GM19240 (cell line): Measurements from ENCODE around the gene MIOX.

ENCODE experiments used
- DNase-seq: peaks from one replicate; pipeline ENCODE4 v3.0.0; 2011; ENCODE audit warnings: low spot score; ENCODE audit not compliant: insufficient read length

MIOX gene

GRCh38 chr22:50486561-50487289 lies at the start of gene MIOX:
TSS of gene MIOX (plus strand) at chr22:50486859. CDS start at chr22:50486898, 39 bp downstream.
- DNase-seq, result no peak

DNA sequence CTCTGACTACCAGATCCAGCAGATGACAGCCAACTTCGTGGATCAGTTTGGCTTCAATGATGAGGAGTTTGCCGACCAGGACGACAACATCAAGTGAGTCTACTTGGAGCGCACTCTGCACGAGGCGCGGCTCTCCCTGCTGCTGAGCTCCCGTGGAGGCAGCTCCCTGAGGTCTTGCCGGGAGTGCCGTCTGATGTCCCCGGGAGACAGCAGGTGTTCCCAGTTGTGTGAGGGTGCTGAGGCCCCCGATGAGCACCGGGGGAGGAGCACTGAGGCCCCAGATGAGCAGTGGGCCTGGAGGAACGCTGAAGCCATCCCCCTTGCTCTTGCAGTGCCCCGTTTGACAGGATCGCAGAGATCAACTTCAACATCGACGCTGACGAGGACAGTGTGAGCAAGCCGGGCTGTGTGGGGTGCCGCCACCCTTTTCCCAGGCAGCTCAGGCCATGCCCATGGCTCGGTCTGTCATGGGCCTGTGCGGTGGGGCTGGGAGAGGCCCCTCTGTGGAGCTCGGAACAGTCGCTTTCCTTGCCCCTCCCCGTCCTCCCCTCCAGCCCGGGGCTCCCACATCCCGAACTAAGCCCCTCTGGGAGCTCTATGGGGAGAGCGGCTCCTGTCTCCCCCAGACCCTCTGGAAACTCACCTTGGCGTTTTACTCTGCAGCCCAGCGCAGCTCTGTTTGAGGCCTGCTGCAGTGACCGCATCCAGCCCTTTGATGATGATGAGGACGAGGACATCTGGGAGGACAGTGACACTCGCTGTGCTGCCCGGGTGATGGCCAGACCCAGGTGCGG lies 49.0 kb upstream of the MIOX start:
- DNase-seq, result no peak

GRCh38 chr22:50438305-50439275 lies 48.1 kb upstream of the MIOX start:
- DNase-seq, result no peak

GRCh38 chr22:50439314-50439870 lies 47.3 kb upstream of the MIOX start:
- no peak for DNase-seq

GRCh38 chr22:50439871-50440331 lies 46.8 kb upstream of the MIOX start:
- DNase-seq, result no peak

GRCh38 chr22:50440544-50441249 lies 46.0 kb upstream of the MIOX start:
- no peak for DNase-seq

DNA sequence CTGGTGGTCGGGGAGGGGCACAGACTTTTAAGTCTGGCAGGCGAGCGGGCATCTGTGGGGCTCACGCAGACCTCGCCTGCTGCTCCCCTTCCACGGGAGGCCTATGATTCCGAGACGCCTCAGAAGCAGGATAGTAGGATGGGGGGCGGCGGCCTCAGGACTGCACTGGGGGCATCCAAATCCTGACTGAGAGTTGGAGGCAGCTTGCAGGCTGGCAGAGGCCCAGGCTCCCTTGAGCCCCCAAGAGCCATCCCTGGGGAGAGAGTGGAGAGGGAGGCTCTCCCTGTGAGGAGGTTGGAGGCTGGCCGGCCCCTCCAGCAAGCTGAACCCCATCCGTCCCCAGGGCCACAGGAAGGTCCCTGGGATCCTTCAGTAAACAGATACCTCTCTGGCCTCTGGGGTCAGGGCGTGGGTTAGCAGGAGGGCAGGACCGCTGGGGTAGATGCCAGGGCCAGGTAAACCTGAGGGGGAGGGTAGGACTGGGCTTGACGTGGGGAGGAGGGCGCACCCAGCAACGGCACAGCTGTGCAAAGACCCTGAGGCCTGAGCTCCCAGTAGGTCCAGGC lies 45.1 kb upstream of the MIOX start:
- DNase-seq, result no peak

GRCh38 chr22:50443197-50443596 lies 43.5 kb upstream of the MIOX start:
- no peak for DNase-seq

DNA sequence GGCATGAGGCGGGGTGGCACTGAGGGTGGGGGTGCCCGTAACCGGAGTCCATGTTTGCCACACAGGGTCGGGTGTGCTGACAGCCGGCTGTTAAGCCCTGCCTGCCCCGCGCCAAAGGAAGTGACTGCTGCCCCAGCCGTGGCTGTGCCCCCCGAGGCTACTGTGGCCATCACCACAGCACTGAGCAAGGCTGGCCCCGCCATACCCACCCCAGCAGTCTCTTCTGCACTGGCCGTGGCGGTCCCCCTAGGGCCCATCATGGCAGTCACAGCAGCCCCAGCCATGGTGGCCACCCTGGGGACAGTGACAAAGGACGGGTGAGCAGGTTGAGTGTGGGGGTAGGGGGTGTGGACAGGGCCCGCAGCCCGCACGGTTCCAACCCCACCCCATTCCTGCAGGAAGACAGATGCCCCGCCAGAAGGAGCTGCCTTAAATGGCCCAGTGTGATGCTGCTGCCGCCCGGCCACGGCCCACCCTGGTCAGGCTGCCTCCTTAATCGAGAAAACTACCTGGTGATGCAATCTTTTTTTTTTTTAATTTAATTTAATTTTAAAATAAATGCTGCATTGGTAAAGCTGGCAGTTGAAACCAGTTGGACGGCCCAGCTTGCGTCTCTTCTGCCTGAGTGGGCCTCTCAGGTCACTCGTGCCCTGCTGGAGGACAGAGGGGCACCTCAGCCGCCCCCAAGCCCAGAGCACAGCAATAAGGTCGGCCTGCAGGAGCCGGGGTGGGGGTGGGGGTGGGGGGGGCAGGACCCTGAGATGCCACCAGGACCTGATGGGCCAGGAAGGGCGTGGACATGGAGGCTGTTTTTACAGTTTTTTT lies 42.6 kb upstream of the MIOX start:
- DNase-seq, result no peak

DNA sequence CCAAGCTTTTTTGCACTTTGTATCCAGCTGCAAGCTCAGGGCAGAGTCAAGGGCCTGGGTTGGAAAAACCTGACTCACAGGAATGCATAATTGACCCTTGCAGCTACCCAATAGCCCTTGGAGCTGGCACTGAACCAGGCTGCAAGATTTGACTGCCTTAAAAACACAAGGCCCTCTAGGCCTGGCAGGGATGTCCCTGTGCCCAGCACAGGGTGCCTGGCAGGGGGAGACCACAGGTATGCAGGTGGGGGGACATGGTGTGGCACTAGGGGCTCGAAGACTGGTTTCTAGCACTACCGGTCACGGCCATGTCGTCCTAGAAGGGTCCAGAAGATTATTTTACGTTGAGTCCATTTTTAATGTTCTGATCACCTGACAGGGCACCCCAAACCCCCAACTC lies 42.0 kb upstream of the MIOX start:
- DNase-seq, result no peak

GRCh38 chr22:50445071-50445879 lies 41.4 kb upstream of the MIOX start:
- no peak for DNase-seq

DNA sequence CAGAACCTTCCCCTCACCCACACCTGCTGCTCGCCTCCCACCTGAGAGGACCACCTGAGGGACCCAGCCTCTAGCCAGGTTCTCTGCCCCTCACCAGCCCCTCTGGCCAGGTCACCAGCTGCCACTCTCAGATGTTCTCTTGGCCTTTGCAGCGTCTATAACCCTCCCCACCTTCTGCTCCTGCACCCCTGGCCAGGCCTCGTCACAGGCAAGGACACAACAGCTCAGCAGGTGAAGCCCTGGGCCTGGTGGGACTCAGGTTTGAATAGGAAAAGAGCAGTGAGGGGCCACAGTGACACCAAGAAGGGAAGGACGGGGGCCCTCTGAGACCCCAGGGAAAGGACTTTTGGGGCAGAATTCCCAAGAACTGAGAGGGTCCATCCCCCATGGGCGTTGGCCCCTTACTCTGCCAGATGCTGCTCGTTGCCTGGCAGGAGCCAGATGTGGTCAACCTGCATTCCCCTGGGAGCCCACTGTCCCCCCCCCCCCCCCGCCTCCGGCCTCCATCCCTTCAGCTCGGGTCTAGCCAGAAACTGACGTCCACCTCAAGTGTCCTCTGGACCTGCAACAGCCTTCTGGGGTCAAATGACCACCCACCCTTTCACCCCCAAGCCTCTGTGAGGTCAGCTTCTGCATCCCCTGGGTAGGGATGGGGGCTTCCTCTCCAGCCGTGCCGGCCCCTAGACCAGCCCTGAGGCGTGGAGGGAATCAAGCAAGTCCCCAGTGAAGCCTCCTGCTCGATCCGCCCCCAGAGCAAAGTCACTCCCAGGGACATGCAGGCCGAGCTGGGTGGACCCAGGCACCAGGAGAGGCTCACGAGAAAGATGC lies 40.6 kb upstream of the MIOX start:
- DNase-seq, result no peak

GRCh38 chr22:50446708-50447575 lies 39.7 kb upstream of the MIOX start:
- DNase-seq, result no peak

- no peak for DNase-seq
These were observed 38.8 kb upstream of the MIOX start for GRCh38 chr22:50447576-50448551.

- no peak for DNase-seq
These were observed 34.0 kb upstream of the MIOX start for GRCh38 chr22:50452649-50453048.
